Measurements from ENCODE around the gene RHPN2. TPM values are rescaled to one million over a fixed set of nuclear protein-coding genes. Genes with fewer than 3 reads are reported as not detected.

Gene RHPN2
- total and polyA plus RNA-seq, 2 of the 8 experiments (the other 6 are each of a cell fraction or from before 2014, with no cell fraction given) = 22.8 to 31.1 TPM

GRCh38 chr19:32998722-32999121 lies 66.0 kb downstream of the RHPN2 start:
- ChIA-PET POLR2A (ENCODE audit: partially characterized antibody) (no interaction called here), CTCF (ENCODE audit: partially characterized antibody) (interaction anchor here (0.7 kb wide), 1 partner anchor 333 kb away, joined by 3 read pairs; no protein-coding TSS in a partner anchor)
- Histone ChIP-seq H4K20me1 (replicated peaks in 1 of 2; ENCODE audit: control insufficient read depth in 1 of 2, insufficient read depth in 2 of 2, low read length in 2 of 2) (peaks cover 0 to 2% of the 10 kb centered on the region in 2 experiments), H3K4me3 (ENCODE audit: extremely low read depth in 1 of 4, insufficient read depth in 2 of 4, low read depth in 3 of 4, low read length in 4 of 4) (no peak overlapping the region), H3K23ac (ENCODE audit: insufficient read length) (no peak overlapping the region), H3K79me2 (ENCODE audit: control insufficient read depth in 1 of 2, insufficient read depth in 2 of 2, low read length in 2 of 2) (no peaks in the 10 kb centered on the region), H2BK12ac (ENCODE audit: low read depth, low read length) (no peak overlapping the region), H3K4ac (replicated peaks; ENCODE audit: insufficient read length, low read depth, low read length) (no peak overlapping the region), H3K4me1 (replicated peaks in 1 of 4; ENCODE audit: control insufficient read depth in 3 of 4, insufficient read depth in 4 of 4, low read length in 3 of 4) (no peaks in the 10 kb centered on the region), H3K27ac (ENCODE audit: low read depth, low read length) (no peak overlapping the region), H3K9ac (replicated peaks in 1 of 4; ENCODE audit: extremely low read depth in 1 of 4, low read depth in 3 of 4, low read length in 3 of 4) (no peak overlapping the region), H3K56ac (replicated peaks; ENCODE audit: insufficient read length, low read depth, low read length) (no peak overlapping the region), H4K5ac (ENCODE audit: insufficient read length, low read depth, low read length) (no peak overlapping the region), H2AFZ (ENCODE audit: low read length) (no peak overlapping the region), H3K9me3 (ENCODE audit: insufficient read depth in 2 of 2, low read depth in 1 of 2, low read length in 1 of 2) (no peaks in the 10 kb centered on the region), H3K27me3 (replicated peaks in 1 of 4; ENCODE audit: control insufficient read depth in 3 of 4, extremely low read depth in 1 of 4, insufficient read depth in 3 of 4, low read length in 3 of 4) (no peaks in the 10 kb centered on the region), H4K91ac (replicated peaks; ENCODE audit: insufficient read length, low read length) (no peak overlapping the region), H3K36me3 (ENCODE audit: control insufficient read depth in 2 of 4, insufficient read depth in 4 of 4, low read length in 3 of 4) (peaks cover 6 to 32% (median 17%) of the 10 kb centered on the region in 4 experiments; a peak in 6 of 8 replicates), H2AK5ac (ENCODE audit: low read depth, low read length) (no peak overlapping the region), H3K79me1 (ENCODE audit: low read depth, low read length) (no peaks in the 10 kb centered on the region), H4K8ac (ENCODE audit: extremely low read depth, insufficient read depth, low read length) (no peak overlapping the region), H3K23me2 (ENCODE audit: low read depth, low read length) (no peaks in the 10 kb centered on the region), H2BK15ac (ENCODE audit: low read length) (no peak overlapping the region), H3K14ac (ENCODE audit: insufficient read length) (no peak overlapping the region), H2BK5ac (ENCODE audit: low read depth, low read length) (no peak overlapping the region), H2BK120ac (replicated peaks; ENCODE audit: low read depth, low read length) (no peak overlapping the region), H3K4me2 (ENCODE audit: insufficient read depth in 1 of 2, low read depth in 2 of 2, low read length in 2 of 2) (no peak overlapping the region), H3K18ac (ENCODE audit: extremely low read depth, low read length) (no peak overlapping the region), H2BK20ac (ENCODE audit: low read length) (no peak overlapping the region)
- no peak for TF ChIP-seq SAP30 (IDR thresholded peaks at IDR 0.05; ENCODE audit: insufficient read depth, insufficient replicate concordance, low read length)
- no peak for TF ChIP-seq CHD1 (IDR thresholded peaks at IDR 0.05; ENCODE audit: low read depth, low read length)
- no peak for TF ChIP-seq EZH2 (IDR thresholded peaks at IDR 0.05; ENCODE audit: low read depth, low read length, severe bottlenecking)
- no peak for TF ChIP-seq CBX8 (IDR thresholded peaks at IDR 0.05; ENCODE audit: borderline replicate concordance, low read depth, low read length)
- no peak for TF ChIP-seq TBP (IDR thresholded peaks at IDR 0.05; ENCODE audit: low read depth, low read length)
- TF ChIP-seq POU5F1 (IDR thresholded peaks at IDR 0.05; ENCODE audit: low read depth, low read length) = no peak
- no peak for TF ChIP-seq SIRT6 (IDR thresholded peaks at IDR 0.05; ENCODE audit: low read length)
- TF ChIP-seq JUN (IDR thresholded peaks at IDR 0.05; ENCODE audit: low read depth, low read length) = no peak
- TF ChIP-seq BRCA1 (IDR thresholded peaks at IDR 0.05; ENCODE audit: low read depth, low read length) = no peak
- TF ChIP-seq SUZ12 (IDR thresholded peaks at IDR 0.05; ENCODE audit: low read length) = no peak
- DNase-seq (ENCODE audit: low read depth in 1 of 2, low spot score in 2 of 2) (no peak), FAIRE-seq (no peak)
- 65% methylated on average over 2 of the region's 3 CpGs; no CpG with 5 or more reads in 1 of the 2 experiments for WGBS, 2 experiments (ENCODE audit: extremely low coverage in 1 of 2, insufficient coverage in 1 of 2, insufficient read length in 1 of 2, insufficient replicate concordance in 2 of 2, low coverage in 1 of 2, low lambda C conversion rate in 2 of 2, missing lambda C conversion rate in 1 of 2)
